ENCODE measurements around the gene TSPAN15.

TSPAN15 gene

DNA sequence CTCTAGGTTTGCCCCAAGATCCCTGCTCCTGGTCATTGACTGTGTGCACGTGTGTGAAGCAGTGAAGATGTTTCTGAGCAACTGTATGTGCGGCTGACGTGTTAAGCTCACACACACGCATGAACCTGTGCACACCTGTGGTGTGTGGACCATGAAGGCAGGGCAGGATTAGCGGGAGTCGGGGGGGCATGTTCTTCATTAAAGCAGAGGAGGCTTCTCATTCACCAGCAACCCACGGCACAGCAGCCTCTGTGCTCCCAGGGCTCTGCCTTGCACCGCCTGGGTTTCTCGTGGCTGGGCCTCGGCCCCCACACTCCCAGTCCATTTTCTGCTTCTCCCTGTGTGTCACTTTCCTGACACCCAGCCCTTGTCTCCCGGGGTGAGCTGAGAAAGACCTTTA is 33.7 kb upstream of the TSPAN15 start:
- DNase-seq (ENCODE audit: low read depth), result no peak

DNA sequence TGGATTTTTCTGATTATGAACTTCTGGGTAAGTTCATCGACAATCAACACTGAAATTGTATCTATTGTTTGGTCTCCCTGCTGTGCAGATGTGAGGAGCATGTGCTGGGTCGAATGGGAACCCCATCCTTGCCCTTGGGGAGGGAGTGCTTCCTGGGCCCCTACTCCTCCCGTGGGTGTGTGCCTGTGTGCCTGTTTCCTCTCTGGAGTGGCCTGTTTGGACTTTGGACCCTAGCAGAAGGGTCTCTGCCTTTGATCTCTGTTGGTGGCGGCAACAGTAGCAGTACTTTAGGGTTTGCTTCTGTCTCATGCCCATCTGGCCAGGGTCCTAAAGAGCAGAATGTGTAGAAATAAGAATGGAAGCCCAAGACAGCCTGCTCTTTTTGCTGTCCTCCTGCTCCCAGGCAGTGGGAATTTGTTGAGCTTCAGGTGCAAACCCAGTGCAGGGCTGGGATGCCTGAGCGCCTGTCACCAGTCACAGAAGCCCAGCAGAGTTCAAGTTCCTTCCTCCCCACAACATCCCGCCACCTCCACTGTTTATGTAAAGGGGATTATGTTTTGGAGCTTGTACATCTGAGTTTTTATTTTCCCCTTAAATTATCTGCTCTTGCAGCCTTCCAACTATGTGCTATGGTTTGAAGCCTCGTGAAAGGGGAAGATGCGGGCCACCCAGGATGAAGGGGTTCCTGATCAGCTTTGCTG is 33.1 kb upstream of the TSPAN15 start:
- DNase-seq (ENCODE audit: low read depth), result no peak

DNA sequence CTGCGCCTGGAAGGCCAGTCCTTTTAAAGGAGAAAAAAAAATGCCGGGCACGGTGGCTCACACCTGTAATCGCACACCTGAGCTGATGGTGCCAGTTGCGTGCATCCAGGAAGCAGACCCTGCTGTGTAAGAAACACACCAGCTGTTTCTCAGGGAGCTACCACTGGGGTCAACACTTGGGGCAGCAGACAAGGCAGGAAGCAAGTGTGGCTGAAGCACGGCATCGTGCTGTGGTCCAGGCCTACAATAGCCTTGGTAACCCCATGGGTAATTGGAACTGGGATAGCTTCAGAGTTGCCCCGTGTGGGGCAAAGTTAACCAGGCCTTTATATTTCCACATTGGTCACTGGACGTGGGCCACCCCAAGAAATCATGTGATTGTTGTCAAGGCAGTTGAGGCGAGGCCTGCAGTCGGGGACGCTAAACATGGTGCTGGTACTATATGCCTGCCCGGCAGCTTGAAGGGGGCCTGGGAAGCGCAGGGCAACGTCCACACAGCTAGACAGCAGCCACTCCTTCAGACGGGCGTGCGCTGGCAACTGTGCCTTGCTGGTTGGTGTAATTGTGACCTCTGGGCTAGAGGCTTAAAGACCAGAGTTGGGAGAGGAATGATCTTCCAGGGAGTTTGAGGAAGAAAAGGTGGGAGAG is 32.0 kb upstream of the TSPAN15 start:
- DNase-seq (ENCODE audit: low read depth), result no peak

DNA sequence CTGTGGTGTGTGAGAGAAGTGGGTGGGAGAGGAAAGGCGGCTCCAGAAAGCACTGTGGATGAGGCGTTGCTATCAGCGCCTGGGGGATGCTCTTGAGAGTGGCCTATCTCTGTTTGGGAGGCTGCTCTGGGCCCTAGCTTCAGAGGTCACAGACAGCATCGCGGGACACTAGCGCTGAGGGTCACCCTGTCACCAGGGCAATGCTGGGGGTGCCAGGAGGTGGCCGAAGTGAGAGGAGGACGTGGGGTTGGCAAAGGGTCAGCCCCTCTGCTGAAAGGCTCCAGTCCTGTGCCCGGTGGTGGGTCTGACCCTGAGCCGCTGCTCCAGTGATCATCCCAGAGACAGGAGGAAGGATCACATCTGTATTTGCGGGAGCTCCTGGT is 31.5 kb upstream of the TSPAN15 start:
- DNase-seq (ENCODE audit: low read depth), result no peak

DNA sequence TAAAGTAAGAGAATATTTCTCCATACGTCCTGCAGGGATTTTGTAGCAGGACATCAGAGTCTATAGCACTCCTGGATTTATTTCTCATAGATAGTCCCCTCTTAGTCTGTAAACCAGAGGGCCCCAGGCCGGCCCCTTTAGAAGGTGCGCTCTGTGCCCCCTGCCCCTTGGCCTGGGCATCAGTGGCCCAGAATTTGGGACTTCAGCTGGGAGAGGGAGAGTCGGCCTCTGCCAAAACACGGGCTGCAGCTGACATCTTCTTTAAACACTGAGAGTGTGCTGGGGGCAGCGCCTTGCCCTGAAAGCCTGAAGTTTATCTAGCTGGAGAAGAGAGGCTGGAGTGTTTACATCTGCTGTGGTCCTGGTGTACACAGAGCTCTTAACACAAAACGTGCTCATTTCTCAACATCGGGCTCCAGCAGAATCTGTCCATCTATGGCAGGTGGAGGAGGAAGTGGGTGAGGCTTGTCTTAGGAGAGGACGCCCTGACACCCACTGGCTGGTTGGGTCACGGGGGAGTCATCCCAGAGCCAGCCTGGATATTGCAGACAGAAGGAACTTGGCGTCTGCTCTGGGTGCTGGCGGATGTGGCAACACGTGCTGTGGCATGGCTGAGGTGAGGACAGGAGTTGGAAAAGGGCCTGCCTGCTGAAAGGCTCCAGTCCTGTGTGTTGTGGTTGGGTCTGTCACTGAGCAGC is 29.5 kb upstream of the TSPAN15 start:
- no peak for DNase-seq (ENCODE audit: low read depth)

DNA sequence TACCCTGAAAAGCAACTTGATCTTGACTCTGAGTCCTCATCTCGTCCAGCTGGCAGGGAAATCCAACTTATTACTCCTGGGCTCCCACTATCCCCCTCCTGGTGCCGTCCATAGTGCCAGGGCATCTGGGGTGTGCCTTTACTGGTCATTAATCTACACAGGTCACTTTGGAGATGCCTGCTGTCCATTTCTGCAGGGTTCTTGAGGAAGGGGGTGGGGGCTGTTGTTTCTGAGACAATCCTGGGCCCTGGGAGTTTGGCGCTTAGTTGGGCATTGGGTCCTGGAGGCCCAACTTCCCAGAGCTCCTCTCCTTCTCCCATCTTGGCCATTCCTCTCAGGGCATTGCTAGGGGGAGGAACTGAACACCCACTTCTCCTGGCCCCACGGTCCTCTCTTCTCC is 28.6 kb upstream of the TSPAN15 start:
- DNase-seq (ENCODE audit: low read depth), result no peak

DNA sequence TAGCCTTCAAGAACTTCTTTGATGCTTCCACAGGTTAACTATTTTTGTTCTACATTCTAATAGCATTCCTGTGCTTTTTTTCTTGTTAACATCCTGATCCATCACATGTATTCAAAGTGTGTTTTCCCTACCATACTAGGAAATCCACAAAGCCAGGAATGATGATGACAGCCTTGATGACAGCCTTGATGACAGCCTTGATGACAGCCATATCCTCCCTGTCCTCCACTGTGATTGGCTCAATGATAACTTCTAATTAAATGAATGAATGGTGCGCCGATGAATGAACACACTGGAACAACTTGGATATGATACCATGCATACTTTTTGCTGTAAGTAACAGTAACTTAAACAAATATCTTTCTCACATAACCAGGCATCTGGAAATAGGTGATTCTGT is 26.2 kb upstream of the TSPAN15 start:
- DNase-seq (ENCODE audit: low read depth), result no peak

DNA sequence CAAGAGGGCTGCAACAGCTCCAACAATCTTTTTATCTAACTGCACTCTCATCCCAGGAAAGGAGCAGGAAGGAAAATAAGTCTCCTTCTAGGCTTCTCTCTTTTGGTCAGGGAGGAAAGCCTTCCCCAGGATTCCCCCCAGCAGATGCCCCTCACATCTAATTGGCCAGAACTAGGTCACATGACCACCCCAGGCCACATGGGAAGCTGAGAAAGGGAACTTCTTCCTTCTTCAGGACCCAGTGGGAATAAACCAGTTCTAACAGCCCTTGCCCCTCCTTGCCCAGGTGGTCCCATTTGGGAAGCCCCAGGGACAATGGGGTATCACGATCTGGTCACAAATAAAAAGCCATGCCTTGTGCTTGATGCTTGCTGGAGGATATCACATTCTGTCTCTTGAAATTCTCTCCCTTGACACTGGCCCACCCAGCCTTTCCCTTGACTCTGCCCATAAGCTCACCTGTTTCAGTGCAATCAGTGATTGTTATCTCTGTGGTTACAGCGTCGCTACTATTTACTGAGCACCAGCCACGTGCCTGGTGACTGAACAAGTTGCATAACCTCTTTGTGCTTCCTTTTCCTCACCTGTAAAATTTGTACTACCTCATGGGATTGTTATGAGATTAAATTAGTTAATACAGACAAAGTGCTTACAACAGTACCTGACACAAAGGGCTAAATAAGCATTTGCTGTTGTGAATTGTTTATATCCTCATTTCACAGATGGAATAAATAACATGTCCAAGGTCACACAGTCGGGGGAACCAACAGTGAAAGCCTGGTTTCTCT is 25.6 kb upstream of the TSPAN15 start:
- DNase-seq (ENCODE audit: low read depth), result no peak

DNA sequence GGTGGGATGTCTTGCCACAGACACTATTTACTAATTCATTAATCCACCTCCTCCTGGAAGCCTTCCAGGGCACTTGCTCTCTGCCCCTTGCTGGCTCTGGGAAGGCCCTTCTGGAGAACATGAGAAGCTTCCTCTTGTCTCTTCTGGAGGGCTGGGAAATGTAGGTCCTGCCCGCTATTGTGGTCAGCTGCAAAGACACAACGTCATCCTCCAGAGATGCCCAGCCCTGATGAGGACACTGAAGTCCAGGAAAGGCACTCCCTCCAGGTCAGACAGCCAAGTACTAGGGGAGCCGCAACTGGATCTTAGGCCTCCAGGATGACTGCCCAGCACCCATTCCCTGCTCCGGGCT is 24.9 kb upstream of the TSPAN15 start:
- no peak for DNase-seq (ENCODE audit: low read depth)

DNA sequence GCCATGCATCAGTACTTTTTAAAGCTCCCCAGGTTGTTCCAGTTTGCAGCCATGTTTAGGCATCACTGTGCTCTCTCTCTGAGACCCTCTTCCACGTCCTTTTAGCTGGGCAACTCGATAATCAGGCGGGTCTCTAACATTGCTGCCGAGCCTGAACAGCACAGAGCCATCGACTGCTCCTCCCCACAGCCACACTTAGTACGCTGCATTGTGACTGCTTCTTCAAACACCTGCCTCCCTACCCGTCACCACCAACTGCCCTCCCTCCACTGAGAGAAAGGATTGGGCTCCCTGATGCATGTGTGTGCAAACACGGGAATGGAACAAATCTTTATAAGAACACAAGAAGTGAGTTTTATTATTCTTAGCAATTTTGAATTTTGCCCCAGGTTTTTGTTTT is 23.1 kb upstream of the TSPAN15 start:
- no peak for DNase-seq (ENCODE audit: low read depth)

DNA sequence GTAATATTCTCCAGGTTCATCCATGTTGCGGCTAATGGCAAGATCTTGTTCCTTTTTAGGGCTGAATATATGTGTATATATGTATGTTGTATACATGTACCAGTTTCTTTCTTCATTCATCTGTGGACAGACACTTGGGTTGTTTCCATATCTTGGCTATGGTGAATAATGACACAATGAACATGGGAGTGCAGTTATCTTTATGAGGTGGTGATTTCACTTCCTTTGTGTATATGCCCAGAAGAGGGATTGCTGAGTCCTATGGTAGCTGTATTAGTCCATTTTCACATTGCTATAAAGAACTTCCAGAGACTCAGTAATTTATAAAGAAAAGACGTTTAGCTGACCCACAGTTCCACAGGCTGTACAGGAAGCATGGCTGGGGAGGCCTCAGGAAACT is 17.1 kb upstream of the TSPAN15 start:
- no peak for DNase-seq (ENCODE audit: low read depth)

DNA sequence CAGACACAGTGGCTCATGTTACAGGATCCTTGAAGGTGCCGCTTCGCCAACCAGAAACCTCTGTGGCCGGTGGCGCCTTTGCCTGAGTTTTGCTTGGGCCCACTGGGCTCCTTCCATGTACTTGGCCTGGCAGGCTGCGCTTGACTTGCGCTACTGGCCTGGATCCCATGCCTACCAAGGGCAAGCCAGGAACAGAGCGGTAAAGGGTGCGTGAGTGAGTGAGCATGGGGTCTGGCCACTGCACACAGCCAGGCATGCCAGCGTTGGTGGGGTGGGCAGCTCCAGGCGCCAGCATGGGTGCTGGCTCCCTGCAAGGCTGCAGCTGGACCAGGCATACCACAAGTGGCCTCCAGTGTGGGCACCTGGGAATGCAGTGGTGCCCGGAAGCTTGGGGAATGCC is 16.3 kb upstream of the TSPAN15 start:
- DNase-seq (ENCODE audit: low read depth), result no peak

DNA sequence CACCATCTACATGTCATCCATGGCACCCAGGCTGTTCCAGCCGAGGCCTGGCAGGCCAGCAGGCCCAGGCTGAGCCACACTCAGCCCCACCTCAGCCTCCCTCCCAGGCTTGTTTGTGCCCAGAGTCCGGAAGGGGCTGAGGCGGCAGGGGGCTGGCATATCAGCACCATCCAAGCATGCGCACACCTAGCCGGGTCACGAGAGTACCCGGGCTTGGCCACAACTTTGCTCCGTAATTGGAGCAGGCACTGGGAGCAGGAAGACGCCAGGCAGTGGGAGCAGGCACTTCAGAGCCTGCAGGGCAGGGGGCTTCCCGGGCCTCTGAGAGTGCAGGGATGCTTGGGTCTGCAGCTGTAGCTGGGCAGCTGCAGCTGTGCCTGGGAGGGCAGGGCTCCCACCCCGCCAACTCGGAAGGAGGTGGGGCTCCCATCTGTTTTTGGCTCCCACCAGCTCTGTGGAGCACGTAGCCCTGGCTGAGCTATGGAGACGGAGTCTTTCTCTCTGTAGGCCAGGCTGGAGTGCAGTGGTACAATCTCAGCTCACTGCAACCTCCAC is 15.2 kb upstream of the TSPAN15 start:
- DNase-seq (ENCODE audit: low read depth), result no peak

DNA sequence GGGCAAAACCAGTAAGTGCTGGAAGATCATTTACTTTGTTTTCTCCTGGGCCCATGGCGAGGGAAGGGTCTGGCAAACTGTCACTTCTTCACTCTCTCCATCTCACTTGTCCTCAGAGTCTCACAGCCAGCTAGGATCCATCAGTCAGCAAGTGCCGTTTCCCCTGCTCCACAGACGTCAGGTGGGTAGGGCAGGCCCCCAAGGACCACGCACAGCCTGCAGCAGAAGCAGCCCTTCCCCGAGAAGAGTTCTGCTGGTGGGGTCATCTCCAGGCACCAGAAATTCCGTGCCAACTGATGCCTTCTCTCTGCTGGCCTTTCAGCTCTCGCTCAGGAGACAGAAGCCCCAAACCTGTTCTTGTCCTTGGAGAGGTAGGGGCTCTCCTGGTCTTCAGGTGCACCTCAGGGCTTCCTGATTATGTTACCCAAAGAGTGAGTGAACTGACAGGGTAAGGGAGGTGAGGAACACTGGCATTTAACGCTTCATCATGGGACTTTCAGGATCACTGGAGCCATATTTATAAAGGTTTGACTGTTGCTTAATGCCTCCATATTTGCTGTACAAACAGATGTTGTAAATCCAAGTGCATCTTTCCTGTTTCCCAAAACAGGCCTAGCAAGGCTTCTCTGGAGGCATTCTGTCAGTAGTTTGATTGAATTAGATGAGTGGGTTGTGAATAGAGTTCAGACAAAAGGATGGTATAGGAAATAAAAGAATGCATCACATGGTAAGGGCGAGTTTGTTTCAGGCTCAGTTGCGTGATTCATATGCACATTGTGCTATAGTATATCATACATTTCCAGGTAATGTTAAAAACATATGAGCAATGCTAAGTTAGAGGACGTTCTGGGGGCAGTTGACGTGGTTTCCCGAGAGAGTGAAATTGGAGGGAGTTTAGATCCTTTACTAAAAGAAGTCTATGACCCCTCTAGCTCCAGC is 13.7 kb upstream of the TSPAN15 start:
- DNase-seq (ENCODE audit: low read depth), result no peak

DNA sequence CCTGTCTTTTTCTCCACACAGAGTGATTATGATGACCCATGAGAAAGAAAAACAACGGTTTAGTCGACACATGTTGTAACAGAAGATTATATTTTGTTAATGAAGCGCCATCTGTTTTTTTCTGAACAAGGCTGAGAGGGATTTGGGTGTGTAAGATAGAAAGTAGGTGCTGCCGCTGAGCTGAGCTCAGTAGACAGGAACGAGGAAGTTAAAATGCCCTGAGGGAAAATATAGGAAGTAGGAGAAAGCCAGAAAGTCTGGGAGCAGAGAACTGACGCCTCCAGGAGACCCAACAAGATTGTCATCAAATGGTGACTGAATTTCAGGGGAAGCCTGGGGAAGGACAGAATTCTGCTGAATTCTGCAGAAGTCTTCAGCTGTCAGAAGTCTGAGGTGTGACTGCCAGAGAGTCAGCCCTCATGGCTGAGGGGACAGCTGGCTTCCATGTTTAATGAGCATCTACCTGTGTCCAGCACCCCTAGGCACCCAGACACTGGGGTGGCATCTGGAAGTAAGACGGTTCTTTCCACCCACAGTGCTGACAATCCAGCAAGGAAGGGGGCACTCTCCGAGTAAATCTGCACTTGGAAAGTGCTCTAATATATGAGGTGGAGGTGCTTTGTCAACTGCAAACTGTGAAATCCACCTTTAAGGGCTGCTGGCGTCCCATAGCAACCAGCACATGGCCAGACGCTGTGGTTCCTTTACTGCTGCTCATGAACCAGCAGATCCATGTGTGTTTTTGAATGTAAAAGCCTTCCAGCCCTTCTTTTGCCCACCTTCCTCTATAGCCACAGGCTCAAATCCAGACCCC is 12.5 kb upstream of the TSPAN15 start:
- no peak for DNase-seq (ENCODE audit: low read depth)

DNA sequence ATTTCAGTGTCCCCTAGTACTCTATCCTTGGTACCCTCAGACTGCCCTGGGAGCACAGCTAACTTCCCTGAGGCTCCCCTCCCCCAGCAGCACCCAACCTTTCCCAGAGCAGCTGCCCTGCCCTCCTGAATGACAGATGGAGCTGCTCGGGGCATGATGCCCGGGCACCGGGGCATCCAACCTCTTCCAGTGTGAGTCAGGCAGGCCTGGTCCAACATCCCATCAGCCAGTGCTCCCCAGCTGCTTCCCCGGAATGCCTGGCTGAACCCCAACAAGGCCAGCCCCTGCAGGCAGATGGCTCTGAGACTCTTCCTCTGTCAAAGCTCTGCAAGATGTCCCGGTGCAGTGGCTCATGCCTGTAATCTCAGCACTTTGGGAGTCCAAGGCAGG is 11.9 kb upstream of the TSPAN15 start:
- DNase-seq (ENCODE audit: low read depth), result no peak

DNA sequence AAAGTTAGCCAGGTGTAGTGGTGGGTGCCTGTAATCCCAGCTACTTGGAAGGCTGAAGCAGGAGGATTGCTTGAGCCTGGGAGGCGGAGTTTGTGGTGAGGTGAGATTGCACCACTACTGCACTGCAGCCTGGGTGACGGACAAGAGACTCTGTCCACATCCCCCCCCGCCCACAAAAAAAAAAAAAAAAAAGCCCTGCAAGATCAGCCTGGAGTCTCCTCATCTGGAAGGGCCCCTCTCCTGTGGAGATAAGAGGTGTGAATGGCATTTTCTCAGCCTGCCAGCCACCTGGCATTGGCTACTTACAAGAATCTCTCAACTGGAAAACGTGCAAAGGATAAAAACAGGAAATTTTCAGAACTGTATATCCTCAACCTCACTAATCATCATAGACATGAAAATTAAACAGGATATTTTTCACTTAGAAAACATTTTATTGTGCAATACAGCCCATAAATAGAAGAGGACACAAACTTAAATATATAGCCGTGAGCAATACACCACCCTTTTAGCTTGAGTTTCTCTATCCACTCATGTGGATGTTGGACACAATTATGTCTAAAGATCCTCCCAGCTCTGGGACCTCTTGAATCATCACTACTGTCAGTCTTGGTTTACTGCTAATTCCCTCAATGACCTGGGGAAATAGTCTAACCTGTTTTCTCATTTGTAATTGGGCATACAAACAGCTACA is 11.3 kb upstream of the TSPAN15 start:
- no peak for DNase-seq (ENCODE audit: low read depth)

DNA sequence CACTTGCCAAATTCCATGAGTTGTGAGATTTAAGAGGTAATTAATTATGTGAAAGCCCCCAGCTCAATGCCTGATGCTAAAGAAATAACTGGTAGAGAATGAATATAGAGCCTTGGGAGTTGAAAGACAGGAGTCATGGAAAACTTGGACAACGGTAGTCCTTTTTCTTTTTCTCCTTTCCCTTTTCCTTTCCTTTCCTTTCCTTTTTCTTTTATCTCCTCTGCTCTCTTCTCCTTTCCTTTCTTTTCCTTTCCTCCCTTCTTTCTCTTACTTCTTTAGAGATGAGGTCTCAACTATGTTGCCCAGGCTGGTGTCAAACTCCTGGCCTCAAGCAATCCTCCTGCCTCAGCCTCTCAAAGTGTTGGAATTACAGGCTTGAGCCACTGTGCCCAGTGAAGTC is 7.9 kb upstream of the TSPAN15 start:
- no peak for DNase-seq (ENCODE audit: low read depth)

DNA sequence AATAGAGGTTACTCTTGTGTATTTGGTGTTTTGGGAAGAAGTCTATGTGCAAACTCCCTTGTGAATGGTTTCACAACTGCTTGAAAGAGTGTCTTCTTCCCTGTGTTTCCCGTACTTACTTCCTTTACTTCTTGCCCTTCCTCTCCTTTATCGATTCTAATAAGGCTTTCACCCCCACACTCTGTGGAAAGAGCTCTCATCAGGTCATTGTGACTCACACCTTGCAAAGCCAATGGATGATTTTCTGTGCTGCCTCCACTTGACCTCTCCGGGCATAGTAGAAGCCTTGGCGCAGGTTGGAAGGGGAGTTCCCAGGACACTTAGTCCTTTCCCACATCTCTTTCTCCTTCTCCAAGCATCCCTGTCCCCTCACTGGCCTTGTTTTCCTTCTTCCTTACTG is 6.2 kb upstream of the TSPAN15 start:
- DNase-seq (ENCODE audit: low read depth), result no peak

DNA sequence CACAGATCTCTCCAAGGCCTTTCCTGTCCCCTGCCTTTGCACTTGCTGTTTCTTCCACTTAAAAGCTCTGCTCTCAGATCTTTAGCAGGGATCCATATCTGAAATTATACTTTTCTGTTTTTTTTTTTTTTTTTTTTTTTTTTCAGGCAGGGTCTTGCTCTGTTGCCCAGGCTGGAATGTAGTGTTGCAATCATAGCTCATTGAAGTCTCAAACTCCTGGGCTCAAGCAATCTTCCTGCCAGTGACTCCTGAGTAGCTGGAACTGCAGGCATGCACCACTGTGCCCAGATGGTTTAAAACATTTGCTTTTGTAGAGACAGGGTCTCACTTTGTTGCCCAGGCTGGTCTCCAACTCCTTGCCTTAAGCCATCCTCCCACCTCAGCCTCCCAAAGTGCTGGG is 5.0 kb upstream of the TSPAN15 start:
- DNase-seq (ENCODE audit: low read depth), result no peak
